Neural progenitor cell (in vitro differentiated cells): ENCODE results near the gene KDF1. TPM values are rescaled to one million over a fixed set of nuclear protein-coding genes. Genes with fewer than 3 reads are reported as not detected.

Source experiments
- total RNA-seq: library from RNA; depleted of rRNA; stranded (reverse); fragments of >200 nt; gene quantifications from 2 replicates; pipeline ENCODE4 v1.2.3, GENCODE V29; 2015; ENCODE audit warnings: low replicate concordance

KDF1 gene
- total RNA-seq, 1 donor from 2014 or later: not detected

Other genes starting within 250 kb of the KDF1 start
- 19.4 and 19.7 TPM in 2 replicates for gene PIGV, start 172.5 kb downstream of the KDF1 start, total RNA-seq
- 30.4 and 52.2 TPM in 2 replicates for gene ZDHHC18, start 133.8 kb downstream of the KDF1 start, total RNA-seq
- gene SFN, start 97.3 kb downstream of the KDF1 start, total RNA-seq: 0.21 and 0.99 TPM in 2 replicates
- 6.8 and 10.9 TPM in 2 replicates for gene GPN2, start 70.2 kb downstream of the KDF1 start, total RNA-seq
- gene GPATCH3, start 60.0 kb downstream of the KDF1 start, total RNA-seq: 6.1 and 9.6 TPM in 2 replicates
- gene NR0B2, start 46.5 kb downstream of the KDF1 start, total RNA-seq: not detected in 2 replicates
- gene NUDC, start 38.7 kb downstream of the KDF1 start, total RNA-seq: 28.6 and 49.6 TPM in 2 replicates
- 0.59 and 2.0 TPM in 2 replicates for gene TRNP1, start 33.2 kb upstream of the KDF1 start, total RNA-seq
- gene TENT5B, start 52.4 kb upstream of the KDF1 start, total RNA-seq: 3.2 and 7.2 TPM in 2 replicates
- gene SLC9A1, start 194.7 kb upstream of the KDF1 start, total RNA-seq: 1.8 and 5.7 TPM in 2 replicates